AG09309 (cell line): Measurements from ENCODE around the gene RAB9B.

Experiments used
- DNase-seq: peaks from one replicate; pipeline ENCODE4 v3.0.0-alpha.2; 2010; ENCODE audit warnings: low read depth
- H3K4me3 ChIP-seq: 2 replicates; pipeline ENCODE4 v1.5.1; 2011; ENCODE audit warnings: mild to moderate bottlenecking, low read depth, low read length, moderate library complexity; ENCODE audit not compliant: control insufficient read depth
- TF ChIP-seq, protein P1 (sequence below): IDR thresholded peaks from 2 replicates; pipeline ENCODE4 v1.5.1; 2011; ENCODE audit warnings: mild to moderate bottlenecking, low read depth, low read length, inconsistent platforms; ENCODE audit not compliant: insufficient read depth, control insufficient read depth; ENCODE audit errors: missing control alignments

The RAB9B gene, protein sequence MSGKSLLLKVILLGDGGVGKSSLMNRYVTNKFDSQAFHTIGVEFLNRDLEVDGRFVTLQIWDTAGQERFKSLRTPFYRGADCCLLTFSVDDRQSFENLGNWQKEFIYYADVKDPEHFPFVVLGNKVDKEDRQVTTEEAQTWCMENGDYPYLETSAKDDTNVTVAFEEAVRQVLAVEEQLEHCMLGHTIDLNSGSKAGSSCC

DNA sequence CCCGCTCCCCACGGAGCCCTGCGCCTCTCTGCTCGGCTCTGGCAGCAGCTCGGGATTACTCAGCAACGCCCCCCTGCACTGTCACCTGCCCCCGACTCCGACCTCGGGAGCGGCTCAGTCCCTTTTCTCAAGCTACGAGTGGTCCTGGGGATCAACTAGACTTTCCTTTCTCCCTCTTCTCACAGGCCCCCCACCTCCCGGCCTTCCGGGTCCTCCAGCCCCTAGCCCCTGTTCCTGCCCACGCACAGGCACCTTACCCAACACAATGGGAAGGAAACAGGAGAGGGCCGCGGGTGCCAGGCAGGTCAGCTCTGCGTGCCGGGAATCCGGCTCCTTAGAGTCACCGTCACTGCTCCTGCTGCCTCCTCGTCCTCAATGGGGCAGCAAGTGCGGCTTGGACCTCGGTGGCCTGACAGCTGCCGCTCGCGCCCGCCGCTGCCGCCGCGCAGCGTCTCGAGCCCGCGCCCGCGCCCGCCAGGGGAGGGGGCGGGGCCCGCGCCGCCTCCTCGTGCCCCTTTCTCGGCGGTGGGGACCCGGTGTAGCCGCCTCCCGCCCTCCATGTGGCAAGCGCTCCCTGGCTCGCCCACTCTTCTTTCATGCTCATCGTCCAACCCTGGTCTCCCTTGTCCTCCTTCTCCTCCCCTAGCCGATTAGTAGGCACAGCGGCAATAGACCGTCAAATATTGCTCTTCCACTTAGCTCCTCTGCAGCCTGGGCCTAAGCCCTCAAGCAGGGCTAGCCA is at the start of gene RAB9B:
TSS of gene RAB9B (minus strand) at position 455 of the 742 bp plus-strand sequence. CDS start 6,473 bp downstream, outside the sequence.
- no peak for DNase-seq
- H3K4me3 ChIP-seq: peak within 1 kb of the TSS; percentile 36
- TF ChIP-seq, protein P1, sequence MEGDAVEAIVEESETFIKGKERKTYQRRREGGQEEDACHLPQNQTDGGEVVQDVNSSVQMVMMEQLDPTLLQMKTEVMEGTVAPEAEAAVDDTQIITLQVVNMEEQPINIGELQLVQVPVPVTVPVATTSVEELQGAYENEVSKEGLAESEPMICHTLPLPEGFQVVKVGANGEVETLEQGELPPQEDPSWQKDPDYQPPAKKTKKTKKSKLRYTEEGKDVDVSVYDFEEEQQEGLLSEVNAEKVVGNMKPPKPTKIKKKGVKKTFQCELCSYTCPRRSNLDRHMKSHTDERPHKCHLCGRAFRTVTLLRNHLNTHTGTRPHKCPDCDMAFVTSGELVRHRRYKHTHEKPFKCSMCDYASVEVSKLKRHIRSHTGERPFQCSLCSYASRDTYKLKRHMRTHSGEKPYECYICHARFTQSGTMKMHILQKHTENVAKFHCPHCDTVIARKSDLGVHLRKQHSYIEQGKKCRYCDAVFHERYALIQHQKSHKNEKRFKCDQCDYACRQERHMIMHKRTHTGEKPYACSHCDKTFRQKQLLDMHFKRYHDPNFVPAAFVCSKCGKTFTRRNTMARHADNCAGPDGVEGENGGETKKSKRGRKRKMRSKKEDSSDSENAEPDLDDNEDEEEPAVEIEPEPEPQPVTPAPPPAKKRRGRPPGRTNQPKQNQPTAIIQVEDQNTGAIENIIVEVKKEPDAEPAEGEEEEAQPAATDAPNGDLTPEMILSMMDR: no peak

DNA sequence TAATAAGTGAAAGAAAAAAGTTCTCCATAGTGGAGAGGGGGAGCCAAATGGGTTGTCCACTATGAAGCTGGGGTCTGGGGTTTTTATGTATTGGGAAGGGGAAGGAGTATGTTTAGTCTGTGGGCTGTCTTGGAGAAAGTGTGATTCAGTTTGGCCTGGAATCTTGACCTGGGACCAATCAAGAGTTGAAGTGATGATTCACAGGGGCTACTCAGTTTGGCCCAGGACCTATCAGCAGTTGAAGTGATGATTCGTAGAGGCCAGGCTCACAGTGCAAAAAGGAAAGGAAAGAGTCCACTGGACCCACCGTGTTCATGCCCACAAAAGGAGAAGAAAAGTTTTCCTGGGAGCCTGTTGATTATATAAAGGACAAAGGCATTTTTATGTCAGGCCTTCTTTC is 47.3 kb upstream of the RAB9B start:
- TF ChIP-seq, protein P1: no peak
- H3K4me3 ChIP-seq: no peak overlapping the region
- no peak for DNase-seq

DNA sequence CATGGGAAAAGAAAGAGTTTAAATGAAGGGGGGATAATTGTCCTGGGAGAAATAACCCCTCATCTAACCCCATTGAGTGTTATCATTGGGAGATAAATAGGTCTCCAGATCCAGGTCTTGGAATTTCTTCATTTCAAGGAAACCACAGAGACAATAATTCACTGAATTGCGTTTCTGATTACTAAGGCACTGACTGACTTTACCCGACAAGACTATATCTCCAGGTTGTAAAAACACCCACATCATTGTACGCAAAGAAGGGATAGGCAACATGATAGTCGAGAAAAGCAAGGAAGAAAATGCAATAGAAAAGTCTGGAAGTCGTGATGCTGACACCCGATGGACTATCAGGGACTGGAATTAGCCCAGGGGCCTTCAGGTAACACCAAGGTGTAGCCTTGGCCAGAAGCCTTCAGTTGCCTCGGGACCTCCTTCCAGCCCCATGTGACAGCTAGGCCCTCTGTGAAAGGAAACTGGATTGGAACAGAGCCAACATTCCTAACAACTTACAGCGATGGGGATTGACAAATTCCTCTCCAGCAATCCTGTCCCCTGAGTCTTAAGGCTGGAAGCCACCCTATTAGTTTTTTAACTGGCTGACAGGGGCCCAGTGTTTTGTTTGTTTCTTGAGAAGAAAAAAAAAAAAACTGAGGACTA is 46.5 kb upstream of the RAB9B start:
- DNase-seq: peak; percentile 4

DNA sequence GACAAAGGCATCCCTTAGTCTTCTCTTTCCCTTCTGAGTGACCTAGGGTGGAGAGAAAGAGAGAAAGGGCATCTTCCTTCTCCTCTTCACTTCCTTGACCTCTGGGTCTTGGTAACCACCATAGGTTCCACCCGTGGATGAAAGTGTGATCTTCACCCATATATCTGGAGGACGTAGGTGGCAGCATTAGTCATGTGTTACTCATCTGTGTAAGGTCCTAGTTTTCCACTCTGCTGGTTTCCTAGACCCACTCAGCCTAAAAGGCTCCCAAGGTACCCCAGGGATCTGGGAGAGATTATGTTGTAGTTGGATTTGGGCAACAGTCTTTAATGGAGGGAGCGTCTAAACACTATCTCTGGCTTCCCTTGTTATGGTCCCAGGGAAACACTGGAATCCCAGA is 45.5 kb upstream of the RAB9B start:
- DNase-seq: no peak
- H3K4me3 ChIP-seq: no peak overlapping the region

More for the DNA sequence above, 46.5 kb upstream of the RAB9B start:
- H3K4me3 ChIP-seq: no peak overlapping the region
- TF ChIP-seq, protein P1: no peak

DNA sequence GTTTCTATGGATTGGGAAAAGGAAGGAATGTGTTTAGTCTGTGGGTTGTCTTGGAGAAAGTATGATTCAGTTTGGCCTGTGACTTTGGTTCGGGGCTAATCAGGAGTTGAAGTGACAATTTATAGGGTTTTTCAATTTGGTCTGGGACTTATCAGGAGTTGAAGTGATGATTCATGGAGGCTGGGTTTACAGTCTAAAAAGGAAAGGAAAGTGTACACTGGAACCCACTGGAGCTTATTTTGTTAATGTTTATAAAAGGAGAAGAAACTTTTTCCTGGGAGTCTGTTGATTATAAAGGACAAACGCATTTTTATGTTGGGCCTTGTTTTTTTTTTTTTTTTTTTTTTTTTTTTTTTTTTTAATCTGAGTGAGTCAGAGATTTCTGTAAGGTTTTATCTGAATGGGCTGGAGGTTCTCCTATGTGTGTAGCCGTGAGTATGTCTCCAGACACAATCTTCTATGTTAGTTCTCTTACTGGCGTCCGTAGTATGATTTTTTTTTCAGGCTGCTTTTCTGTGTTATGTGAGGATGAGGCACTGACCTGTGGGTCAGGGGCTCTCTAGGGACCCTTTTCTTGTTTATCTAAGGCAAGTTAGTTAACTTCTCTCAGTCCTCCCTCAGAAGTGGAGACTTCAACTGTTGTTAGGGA is 33.0 kb upstream of the RAB9B start:
- no peak for DNase-seq
- TF ChIP-seq, protein P1: no peak
- H3K4me3 ChIP-seq: no peak overlapping the region

More for the DNA sequence above, 45.5 kb upstream of the RAB9B start:
- TF ChIP-seq, protein P1: no peak

DNA sequence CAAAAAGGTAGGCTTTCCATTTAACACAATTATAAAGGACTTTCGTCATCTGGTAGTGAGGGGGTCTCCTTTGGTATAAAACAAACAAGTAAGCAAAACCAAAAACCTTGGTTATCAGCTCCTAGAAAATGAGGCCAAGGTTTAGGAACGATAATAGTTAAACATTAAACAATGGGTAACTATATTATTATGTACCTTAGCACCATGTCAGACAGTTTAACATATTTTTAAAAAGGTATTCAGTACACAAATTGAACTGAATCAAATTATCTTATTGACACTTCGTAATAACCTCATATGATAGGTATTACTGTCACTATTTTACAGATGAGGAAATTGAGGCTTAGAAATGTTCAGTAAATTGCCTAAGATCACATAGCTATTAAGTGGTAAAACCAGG is 32.1 kb upstream of the RAB9B start:
- H3K4me3 ChIP-seq: no peak overlapping the region
- TF ChIP-seq, protein P1: no peak
- no peak for DNase-seq
